Measurements from ENCODE around the gene MMP15. TPM values are rescaled to one million over a fixed set of nuclear protein-coding genes. Genes with fewer than 3 reads are reported as not detected.
"Not testable (repeated sequence)": the region's sequence is repeated elsewhere in the genome, so short reads cannot be mapped to it uniquely, and the experiment has no call there.

The MMP15 gene
- total RNA-seq, 4 donors from 2014 or later: 2.9 to 6.5 (median 4.5) TPM

DNA sequence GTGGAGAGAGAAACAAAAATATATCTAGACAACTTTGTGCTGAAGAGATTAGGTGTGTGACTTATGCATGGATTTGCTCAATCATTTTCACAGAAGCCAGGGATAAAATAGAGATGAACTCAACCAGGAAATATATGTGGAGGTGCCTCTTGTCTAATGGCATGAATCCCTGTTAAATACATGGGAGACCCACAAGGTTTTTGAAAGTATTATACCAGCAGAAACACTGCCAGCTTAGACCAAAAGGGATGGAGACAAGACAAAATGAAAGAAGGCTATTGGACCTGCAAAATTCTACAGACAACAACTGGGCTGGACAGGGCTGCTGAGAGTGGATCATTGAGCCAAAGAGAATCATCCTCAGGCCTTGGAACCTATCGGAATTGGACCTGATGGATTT lies 51.0 kb downstream of the MMP15 start:
- intact Hi-C loops (cut with DNase I): no loop called here
- H3K9me3 ChIP-seq: peaks cover 0 to 7% (median 5%) of the 10 kb centered on the region in 3 donors
- 95 to 100% methylated on average over 1 of the region's 1 CpG for WGBS, 2 donors

GRCh38 chr16:58077796-58078195 lies 52.2 kb downstream of the MMP15 start:
- intact Hi-C loops (cut with DNase I): no loop called here
- TF ChIP-seq POLR2A (IDR thresholded peaks at IDR 0.05) (no peak), CTCF (IDR thresholded peaks at IDR 0.05) (no peak)
- Histone ChIP-seq H3K36me3 (no peaks in the 10 kb centered on the region), H3K4me1 (no peaks in the 10 kb centered on the region), H3K9me3 (peaks cover 0 to 7% (median 5%) of the 10 kb centered on the region in 3 donors), H3K27me3 (no peaks in the 10 kb centered on the region), H3K4me3 (no peak overlapping the region), H3K27ac (no peak overlapping the region)
- DNase-seq: no peak
- 53 to 59% methylated on average over 6 to 8 of the region's 8 CpGs for WGBS, 2 donors

More for the DNA sequence above, 51.0 kb downstream of the MMP15 start:
- Histone ChIP-seq H3K27me3 (no peaks in the 10 kb centered on the region), H3K27ac (no peak overlapping the region), H3K4me3 (no peak overlapping the region), H3K36me3 (no peaks in the 10 kb centered on the region), H3K4me1 (no peaks in the 10 kb centered on the region)
- TF ChIP-seq POLR2A (IDR thresholded peaks at IDR 0.05) (no peak), CTCF (IDR thresholded peaks at IDR 0.05) (no peak)
- no peak for DNase-seq

- H3K36me3 ChIP-seq; intact Hi-C loops (cut with DNase I): not testable (repeated sequence)
These were observed 55.1 kb downstream of the MMP15 start for GRCh38 chr16:58080657-58081056.

DNA sequence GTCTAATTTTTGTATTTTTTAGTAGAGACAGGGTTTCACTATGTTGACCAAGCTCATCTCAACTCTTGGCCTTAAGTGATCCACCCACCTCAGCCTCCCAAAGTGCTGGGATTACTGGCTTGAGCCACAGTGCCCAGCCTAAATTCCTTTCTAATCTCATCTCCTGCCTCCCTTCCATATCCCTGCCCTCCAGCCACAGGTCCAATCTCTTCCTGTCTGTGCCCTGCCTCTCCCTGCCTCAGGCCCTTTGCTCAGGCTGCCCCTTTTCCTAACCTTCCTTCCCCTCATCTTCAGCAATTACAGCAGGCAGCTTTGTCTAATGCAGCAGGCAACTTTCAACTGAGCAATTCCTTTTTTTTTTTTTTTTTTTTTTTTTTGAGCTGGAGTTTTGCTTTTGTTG lies 56.8 kb downstream of the MMP15 start:
- H3K36me3 ChIP-seq: no peaks in the 10 kb centered on the region
- no peaks in the 10 kb centered on the region for H3K4me1 ChIP-seq
- TF ChIP-seq CTCF (IDR thresholded peaks at IDR 0.05) (no peak), POLR2A (IDR thresholded peaks at IDR 0.05) (no peak)
- no peaks in the 10 kb centered on the region for H3K9me3 ChIP-seq
- H3K27ac ChIP-seq: no peak overlapping the region
- DNase-seq: no peak
- intact Hi-C loops (cut with DNase I): no loop called here
- H3K4me3 ChIP-seq: no peak overlapping the region
- H3K27me3 ChIP-seq: no peaks in the 10 kb centered on the region

More at GRCh38 chr16:58080657-58081056, 55.1 kb downstream of the MMP15 start:
- not testable (repeated sequence) for H3K9me3 ChIP-seq, H3K27me3 ChIP-seq, H3K4me1 ChIP-seq, DNase-seq, H3K27ac ChIP-seq, H3K4me3 ChIP-seq
- WGBS, 2 donors: 69 to 78% methylated on average over 5 of the region's 5 CpGs

DNA sequence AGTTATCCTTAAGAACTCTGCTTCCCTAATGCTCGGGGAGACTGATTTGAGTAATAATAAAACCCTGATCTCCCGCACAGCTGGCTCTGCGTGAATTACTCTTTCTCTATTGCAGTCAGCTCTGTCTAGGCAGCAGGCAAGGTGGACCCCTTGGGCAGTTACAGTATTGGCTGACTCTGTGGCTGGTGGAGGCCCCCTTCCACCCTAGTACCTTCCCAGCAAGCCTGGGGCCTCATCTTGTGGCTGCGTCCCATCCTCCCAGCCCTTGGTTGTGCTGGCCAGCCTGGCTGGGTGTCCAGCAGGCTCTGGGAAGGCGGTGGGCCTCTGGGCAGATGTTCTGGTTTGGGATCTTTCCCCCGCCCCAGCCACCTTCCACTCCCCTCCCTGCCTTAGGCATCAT lies 59.1 kb downstream of the MMP15 start:
- Histone ChIP-seq H3K4me1 (no peaks in the 10 kb centered on the region), H3K27ac (no peak overlapping the region), H3K9me3 (no peaks in the 10 kb centered on the region), H3K27me3 (no peaks in the 10 kb centered on the region), H3K36me3 (no peaks in the 10 kb centered on the region), H3K4me3 (no peak overlapping the region)
- DNase-seq: no peak
- intact Hi-C loops (cut with DNase I): no loop called here
- 74 to 79% methylated on average over 3 to 5 of the region's 6 CpGs for WGBS, 2 donors
- TF ChIP-seq CTCF (IDR thresholded peaks at IDR 0.05) (no peak), POLR2A (IDR thresholded peaks at IDR 0.05) (no peak)

DNA sequence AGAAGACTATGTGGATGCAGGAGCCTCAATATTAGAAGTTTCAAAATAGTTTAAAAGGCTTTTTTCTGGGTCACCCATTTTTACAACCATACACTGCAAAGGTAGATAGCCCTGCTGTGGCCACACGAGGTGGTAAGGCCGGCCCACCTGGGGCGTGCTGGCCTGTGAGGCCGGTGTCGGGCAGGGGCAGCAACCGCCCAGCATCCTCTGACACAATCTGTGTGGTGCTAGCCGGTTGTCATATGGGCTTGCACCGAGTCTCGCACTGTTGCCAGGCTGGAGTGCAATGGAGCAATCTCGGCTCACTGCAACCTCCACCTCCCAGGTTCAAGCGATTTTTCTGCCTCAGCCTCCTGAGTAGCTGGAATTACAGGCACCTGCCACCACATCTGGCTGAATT lies 59.6 kb downstream of the MMP15 start:
- Histone ChIP-seq H3K4me3 (no peak overlapping the region), H3K4me1 (no peaks in the 10 kb centered on the region), H3K27me3 (no peaks in the 10 kb centered on the region), H3K36me3 (no peaks in the 10 kb centered on the region), H3K9me3 (no peaks in the 10 kb centered on the region), H3K27ac (no peak overlapping the region)
- no peak for TF ChIP-seq POLR2A (IDR thresholded peaks at IDR 0.05)
- DNase-seq: no peak
- intact Hi-C loops (cut with DNase I): no loop called here
- WGBS, 2 donors: 91% methylated on average over 9 to 11 of the region's 11 CpGs
